ENCODE results near the gene ABCF3. TPM values are rescaled to one million over a fixed set of nuclear protein-coding genes. Genes with fewer than 3 reads are reported as not detected.
"Not testable (repeated sequence)": the region's sequence is repeated elsewhere in the genome, so short reads cannot be mapped to it uniquely, and the experiment has no call there.

ABCF3 gene
- total RNA-seq, 1 donor from 2014 or later, result 60.5 TPM

- Mint-ChIP-seq H3K9me3 (ENCODE audit: unreplicated experiment) (no peaks in the 10 kb centered on the region), H3K36me3 (ENCODE audit: unreplicated experiment) (peaks cover 4% of the 10 kb centered on the region), H3K4me3 (ENCODE audit: unreplicated experiment) (peak overlapping the region; percentile 29), H3K27me3 (ENCODE audit: unreplicated experiment) (no peaks in the 10 kb centered on the region), H3K4me1 (ENCODE audit: unreplicated experiment) (peaks cover 51% of the 10 kb centered on the region), H3K27ac (ENCODE audit: unreplicated experiment) (peak overlapping the region; percentile 59)
- TF ChIP-seq CTCF (IDR thresholded peaks at IDR 0.05), result no peak
- no peak for DNase-seq (ENCODE audit: extremely low spot score, unreplicated experiment)
Observed at GRCh38 chr3:184158404-184158803, 27.6 kb upstream of the ABCF3 start.

DNA sequence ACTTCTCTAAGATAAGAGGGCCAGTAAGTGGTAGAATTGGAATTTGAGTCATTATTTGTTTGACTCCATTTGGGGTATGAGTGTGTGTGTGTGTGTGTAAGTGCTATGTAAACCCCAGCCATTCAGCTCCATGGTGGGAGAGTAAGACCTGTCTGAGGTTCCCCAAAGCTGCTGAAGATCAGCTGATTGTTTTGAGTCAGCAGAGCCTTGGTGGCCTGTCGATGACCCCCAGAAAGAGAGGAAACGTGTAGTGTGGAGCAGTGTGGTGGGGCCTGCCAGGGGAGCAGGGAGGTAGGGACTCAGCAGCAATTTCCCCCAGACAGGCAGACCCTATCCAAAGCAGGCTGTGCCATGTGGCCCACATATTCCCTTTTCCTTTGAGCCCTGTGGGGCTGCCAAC is 25.5 kb upstream of the ABCF3 start:
- no peak for DNase-seq (ENCODE audit: extremely low spot score, unreplicated experiment)
- peaks cover 38% of the 10 kb centered on the region for H3K4me1 Mint-ChIP-seq (ENCODE audit: unreplicated experiment)
- H3K4me3 Mint-ChIP-seq (ENCODE audit: unreplicated experiment), result no peak overlapping the region
- no peaks in the 10 kb centered on the region for H3K9me3 Mint-ChIP-seq (ENCODE audit: unreplicated experiment)
- H3K27me3 Mint-ChIP-seq (ENCODE audit: unreplicated experiment), result no peaks in the 10 kb centered on the region
- no peak for TF ChIP-seq CTCF (IDR thresholded peaks at IDR 0.05)
- H3K27ac Mint-ChIP-seq (ENCODE audit: unreplicated experiment), result peak overlapping the region; percentile 74
- H3K36me3 Mint-ChIP-seq (ENCODE audit: unreplicated experiment), result peaks cover 22% of the 10 kb centered on the region

DNA sequence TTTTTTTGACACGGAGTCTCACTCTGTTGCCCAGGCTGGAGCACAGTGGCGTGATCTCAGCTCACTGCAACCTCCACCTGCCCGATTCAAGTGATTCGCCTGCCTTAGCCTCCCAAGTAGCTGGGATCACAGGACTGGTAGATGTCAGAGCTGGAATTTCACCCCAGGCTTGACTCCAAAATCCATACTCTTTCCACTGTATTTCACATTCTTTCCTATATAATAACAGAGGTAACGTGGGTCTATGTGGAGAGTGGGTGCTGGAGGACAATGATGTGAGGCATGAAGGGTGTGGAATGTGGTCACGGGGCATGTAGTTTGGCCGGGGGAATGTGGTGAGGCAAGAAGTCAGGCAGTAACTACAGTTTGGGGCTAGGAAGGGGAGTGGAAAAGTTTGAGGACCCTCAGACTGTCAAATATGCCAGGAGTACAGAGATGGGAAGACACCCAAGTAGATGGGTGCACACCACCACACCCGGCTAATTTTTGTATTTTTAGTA is 23.4 kb upstream of the ABCF3 start:
- H3K27me3 Mint-ChIP-seq (ENCODE audit: unreplicated experiment); H3K9me3 Mint-ChIP-seq (ENCODE audit: unreplicated experiment); H3K27ac Mint-ChIP-seq (ENCODE audit: unreplicated experiment); H3K4me3 Mint-ChIP-seq (ENCODE audit: unreplicated experiment); DNase-seq (ENCODE audit: extremely low spot score, unreplicated experiment): not testable (repeated sequence)
- Mint-ChIP-seq H3K36me3 (ENCODE audit: unreplicated experiment) (peaks cover 28% of the 10 kb centered on the region), H3K4me1 (ENCODE audit: unreplicated experiment) (peaks cover 34% of the 10 kb centered on the region)

- no peak for TF ChIP-seq CTCF (IDR thresholded peaks at IDR 0.05)
- Mint-ChIP-seq H3K9me3 (ENCODE audit: unreplicated experiment) (no peaks in the 10 kb centered on the region), H3K27ac (ENCODE audit: unreplicated experiment) (no peak overlapping the region), H3K4me3 (ENCODE audit: unreplicated experiment) (no peak overlapping the region), H3K4me1 (ENCODE audit: unreplicated experiment) (peaks cover 41% of the 10 kb centered on the region), H3K36me3 (ENCODE audit: unreplicated experiment) (peaks cover 30% of the 10 kb centered on the region), H3K27me3 (ENCODE audit: unreplicated experiment) (no peaks in the 10 kb centered on the region)
- DNase-seq (ENCODE audit: extremely low spot score, unreplicated experiment), result no peak
Observed at GRCh38 chr3:184164648-184165330, 21.2 kb upstream of the ABCF3 start.

GRCh38 chr3:184165543-184165942 is 20.5 kb upstream of the ABCF3 start:
- Mint-ChIP-seq H3K4me1 (ENCODE audit: unreplicated experiment) (peaks cover 35% of the 10 kb centered on the region), H3K27me3 (ENCODE audit: unreplicated experiment) (no peaks in the 10 kb centered on the region), H3K4me3 (ENCODE audit: unreplicated experiment) (no peak overlapping the region), H3K27ac (ENCODE audit: unreplicated experiment) (no peak overlapping the region), H3K36me3 (ENCODE audit: unreplicated experiment) (peaks cover 30% of the 10 kb centered on the region), H3K9me3 (ENCODE audit: unreplicated experiment) (no peaks in the 10 kb centered on the region)
- TF ChIP-seq CTCF (IDR thresholded peaks at IDR 0.05), result no peak
- no peak for DNase-seq (ENCODE audit: extremely low spot score, unreplicated experiment)

Data from osteocyte (in vitro differentiated cells).